Activated T-helper 1 cell treated with Interleukin-2 at 50 U/mL for 16 hours (primary cell): ENCODE results near the gene KRTAP6-2.

Experiments used
- DNase-seq: peaks from one replicate; pipeline ENCODE4 v3.0.0-alpha.2; 2020; ENCODE audit warnings: low read depth

Gene KRTAP6-2

DNA sequence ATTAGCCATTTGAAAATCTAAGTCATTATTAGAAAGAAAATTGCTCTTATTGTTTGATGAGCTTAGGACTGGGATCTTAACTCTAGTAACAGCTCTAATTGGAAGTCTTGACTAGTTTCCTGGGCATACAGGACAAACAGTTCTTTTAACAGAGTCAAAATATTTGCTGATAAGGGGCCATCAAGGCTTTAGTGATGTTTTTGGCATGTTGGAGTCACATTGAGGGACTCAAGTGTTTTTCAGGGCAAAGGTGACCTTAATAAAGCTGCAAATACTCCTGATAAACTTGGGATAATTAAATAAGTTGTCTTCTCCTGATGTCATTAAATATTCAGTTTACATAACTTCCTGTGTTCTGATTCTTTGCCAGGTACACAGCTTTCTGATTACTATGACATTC is 31.1 kb downstream of the KRTAP6-2 start:
- DNase-seq: no peak

- no peak for DNase-seq
These were observed 35.1 kb downstream of the KRTAP6-2 start for GRCh38 chr21:30563630-30564029.

DNA sequence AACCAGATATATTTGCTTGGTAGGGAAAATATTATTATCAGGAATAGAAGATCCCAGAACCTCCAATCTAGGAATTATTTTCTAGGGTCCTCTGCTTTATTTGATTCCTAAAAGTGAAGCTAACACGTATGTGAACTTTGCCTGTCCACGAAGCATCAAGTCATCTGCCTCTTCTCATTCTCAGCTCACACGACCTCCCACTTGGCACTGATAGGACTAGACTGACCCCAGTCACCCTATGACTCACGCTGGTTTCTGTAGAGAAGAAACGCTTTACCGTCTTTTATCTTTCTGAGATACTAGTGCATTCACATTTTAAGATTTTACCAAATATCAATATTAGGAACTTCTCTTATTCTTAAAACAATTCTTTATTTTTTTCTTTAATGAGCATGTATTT is 35.6 kb downstream of the KRTAP6-2 start:
- no peak for DNase-seq

GRCh38 chr21:30561957-30562356 is 36.7 kb downstream of the KRTAP6-2 start:
- no peak for DNase-seq

DNA sequence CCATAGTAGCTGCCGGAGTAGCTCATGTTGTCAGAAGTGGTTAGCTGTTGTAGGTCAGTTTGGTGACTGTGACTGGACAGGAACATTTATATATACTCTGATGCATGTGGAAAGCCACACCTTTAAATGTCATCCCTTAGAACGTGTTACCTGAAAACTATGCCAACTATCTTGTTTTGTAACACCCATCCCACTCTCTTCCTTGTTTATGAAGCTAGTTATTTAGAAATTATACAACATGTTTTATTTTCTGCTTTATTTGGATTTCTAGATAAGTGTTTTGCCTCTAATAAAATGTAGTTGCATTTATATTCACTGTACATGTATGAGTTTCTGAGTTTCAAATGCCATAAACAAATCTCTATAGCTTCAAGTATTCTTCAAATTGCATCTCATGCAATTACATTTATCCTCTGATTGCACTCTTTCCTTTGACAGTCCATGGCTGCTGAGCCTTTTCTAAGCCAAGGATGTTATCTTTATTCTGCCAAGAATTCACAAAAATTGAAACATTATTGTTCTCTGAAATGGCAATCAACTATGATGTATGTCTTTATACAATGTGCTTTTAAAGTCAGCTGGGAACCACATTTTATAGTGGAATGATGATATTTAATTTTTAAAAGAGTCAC is 37.3 kb downstream of the KRTAP6-2 start, which contains the start of gene KRTAP19-7:
TSS of gene KRTAP19-7 (minus strand) at position 51 of the 632 bp plus-strand sequence. CDS start at position 26, 25 bp downstream.
- no peak for DNase-seq

GRCh38 chr21:30555095-30555494 is 43.6 kb downstream of the KRTAP6-2 start:
- DNase-seq: no peak

- DNase-seq: no peak
These were observed 45.9 kb downstream of the KRTAP6-2 start for GRCh38 chr21:30552782-30553181.
